ENCODE results near the gene GPN1.
"Not testable (repeated sequence)": the region's sequence is repeated elsewhere in the genome, so short reads cannot be mapped to it uniquely, and the experiment has no call there.

GPN1 gene

GRCh38 chr2:27626921-27627320, 1.9 kb upstream of the GPN1 start:
- in situ Hi-C loops (cut with MboI; ENCODE audit: low sequenced_read_pairs): not testable (repeated sequence)

- in situ Hi-C loops (cut with MboI; ENCODE audit: low sequenced_read_pairs): no loop called here
Observed at GRCh38 chr2:27627963-27628766, 685 bp upstream of the GPN1 start.

GRCh38 chr2:27630257-27630656, 1.4 kb downstream of the GPN1 start:
- in situ Hi-C loops (cut with MboI; ENCODE audit: low sequenced_read_pairs): not testable (repeated sequence)

- in situ Hi-C loops (cut with MboI; ENCODE audit: low sequenced_read_pairs): no loop called here
Observed at GRCh38 chr2:27634291-27634690, 5.4 kb downstream of the GPN1 start.

GRCh38 chr2:27636766-27637165, 7.9 kb downstream of the GPN1 start:
- in situ Hi-C loops (cut with MboI; ENCODE audit: low sequenced_read_pairs): no loop called here

- in situ Hi-C loops (cut with MboI; ENCODE audit: low sequenced_read_pairs): no loop called here
Observed at GRCh38 chr2:27638037-27638637, 9.3 kb downstream of the GPN1 start.

- in situ Hi-C loops (cut with MboI; ENCODE audit: low sequenced_read_pairs): no loop called here
Observed at GRCh38 chr2:27638709-27639108, 9.9 kb downstream of the GPN1 start.

- in situ Hi-C loops (cut with MboI; ENCODE audit: low sequenced_read_pairs): no loop called here
Observed at GRCh38 chr2:27640722-27641245, 11.9 kb downstream of the GPN1 start.

GRCh38 chr2:27645197-27645596, 16.3 kb downstream of the GPN1 start:
- in situ Hi-C loops (cut with MboI; ENCODE audit: low sequenced_read_pairs): no loop called here

GRCh38 chr2:27647289-27647688, 18.4 kb downstream of the GPN1 start:
- in situ Hi-C loops (cut with MboI; ENCODE audit: low sequenced_read_pairs): no loop called here

- in situ Hi-C loops (cut with MboI; ENCODE audit: low sequenced_read_pairs): no loop called here
Observed at GRCh38 chr2:27647737-27648136, 18.9 kb downstream of the GPN1 start.

GRCh38 chr2:27651056-27651455, 22.2 kb downstream of the GPN1 start:
- in situ Hi-C loops (cut with MboI; ENCODE audit: low sequenced_read_pairs): no loop called here

GRCh38 chr2:27652341-27652740, 23.5 kb downstream of the GPN1 start:
- in situ Hi-C loops (cut with MboI; ENCODE audit: low sequenced_read_pairs): no loop called here

GRCh38 chr2:27652790-27653189, 23.9 kb downstream of the GPN1 start:
- in situ Hi-C loops (cut with MboI; ENCODE audit: low sequenced_read_pairs): no loop called here

- in situ Hi-C loops (cut with MboI; ENCODE audit: low sequenced_read_pairs): no loop called here
Observed at GRCh38 chr2:27653397-27653796, 24.5 kb downstream of the GPN1 start.

GRCh38 chr2:27655155-27655951, 26.5 kb downstream of the GPN1 start:
- in situ Hi-C loops (cut with MboI; ENCODE audit: low sequenced_read_pairs): no loop called here

- in situ Hi-C loops (cut with MboI; ENCODE audit: low sequenced_read_pairs): no loop called here
Observed at GRCh38 chr2:27661371-27661770, 32.5 kb downstream of the GPN1 start.

- in situ Hi-C loops (cut with MboI; ENCODE audit: low sequenced_read_pairs): no loop called here
Observed at GRCh38 chr2:27663285-27664153, 34.7 kb downstream of the GPN1 start, which contains the start of the genes SLC4A1AP and SUPT7L. Gene SLC4A1AP (plus strand): TSS chr2:27663889. CDS start chr2:27663915, 26 bp downstream. Gene SUPT7L (minus strand): TSS chr2:27663614. CDS start chr2:27662192, 1,422 bp downstream.

- in situ Hi-C loops (cut with MboI; ENCODE audit: low sequenced_read_pairs): no loop called here
Observed at GRCh38 chr2:27664154-27664574, 35.3 kb downstream of the GPN1 start.

- in situ Hi-C loops (cut with MboI; ENCODE audit: low sequenced_read_pairs): no loop called here
Observed at GRCh38 chr2:27664622-27665363, 35.9 kb downstream of the GPN1 start.
